GM18870 (cell line): Measurements from ENCODE around the gene DSC3.
"Not testable (repeated sequence)": the region's sequence is repeated elsewhere in the genome, so short reads cannot be mapped to it uniquely, and the experiment has no call there.

Experiments
- ATAC-seq: cut with Tn5 transposase; IDR thresholded peaks from one replicate; pipeline ENCODE4 v1.9.1; 2021; ENCODE audit warnings: moderate library complexity; ENCODE audit not compliant: unreplicated experiment

The DSC3 gene

GRCh38 chr18:30978091-30978490 is 64.5 kb downstream of the DSC3 start:
- ATAC-seq = not testable (repeated sequence)

GRCh38 chr18:30971338-30971956 is 71.1 kb downstream of the DSC3 start:
- peak; percentile 83 for ATAC-seq

GRCh38 chr18:30970196-30970816 is 72.2 kb downstream of the DSC3 start:
- no peak for ATAC-seq

DNA sequence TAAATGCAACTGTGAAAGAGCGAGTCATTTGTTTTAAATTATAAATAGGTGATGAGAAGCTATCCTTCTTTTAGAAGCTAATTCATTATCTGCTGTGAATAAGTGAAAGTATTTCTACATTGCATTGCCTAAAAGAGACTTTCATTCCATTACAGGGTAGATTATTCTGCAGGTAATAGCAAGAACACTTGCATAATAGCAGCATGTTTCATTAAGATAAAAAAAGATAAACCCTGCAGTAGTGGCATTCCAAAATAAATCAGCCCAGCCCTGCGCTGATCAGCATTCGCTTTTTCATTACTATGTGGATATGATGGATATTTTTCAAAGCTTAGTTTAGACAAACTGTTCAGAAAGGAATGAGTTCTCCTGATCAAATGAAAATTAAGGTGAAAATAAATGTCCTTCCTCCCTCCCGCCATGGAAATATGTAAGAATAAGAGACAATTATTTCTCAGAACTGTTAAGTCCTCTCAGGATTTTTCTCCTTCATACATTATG is 72.8 kb downstream of the DSC3 start:
- ATAC-seq = no peak

DNA sequence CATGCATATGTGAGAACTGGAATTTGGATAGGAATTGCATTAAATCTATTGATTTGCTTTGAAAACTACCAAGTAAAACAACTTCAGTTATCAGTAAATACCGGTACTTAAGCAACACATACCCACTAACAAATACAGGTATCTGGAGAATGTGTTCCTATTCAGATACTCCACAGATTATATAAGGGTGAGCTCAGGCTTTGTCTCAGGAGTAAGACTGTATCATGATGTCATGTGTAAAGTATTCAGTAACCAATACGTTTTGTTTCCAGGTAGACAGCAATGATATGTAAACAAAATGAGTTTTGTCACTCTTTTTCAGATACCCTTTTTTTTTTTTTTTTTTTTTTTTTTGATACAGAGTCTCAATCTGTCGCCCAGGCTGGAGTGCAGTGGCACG is 74.8 kb downstream of the DSC3 start:
- no peak for ATAC-seq

GRCh38 chr18:30965237-30965636 is 77.3 kb downstream of the DSC3 start:
- no peak for ATAC-seq

- no peak for ATAC-seq
These were observed 81.9 kb downstream of the DSC3 start for GRCh38 chr18:30960661-30961060.

- ATAC-seq = no peak
These were observed 85.5 kb downstream of the DSC3 start for GRCh38 chr18:30957066-30957465.

DNA sequence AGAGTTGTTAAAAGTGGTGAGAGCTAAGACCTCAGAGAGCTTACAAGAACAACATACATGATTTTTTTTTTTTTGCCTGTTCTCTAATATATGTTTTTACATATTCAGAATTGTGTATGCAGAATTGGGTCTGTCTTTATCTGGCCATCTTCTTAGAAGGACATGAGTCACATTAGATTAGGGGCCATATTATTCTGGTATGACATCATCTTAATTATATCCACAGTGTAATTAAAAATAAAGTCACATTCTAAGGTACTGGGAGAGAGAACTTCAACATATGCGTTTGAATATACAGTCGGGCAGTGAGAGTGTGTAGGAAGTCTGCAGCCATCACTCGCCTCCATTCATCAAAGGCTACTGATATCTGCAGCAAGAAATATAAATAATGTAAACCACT is 88.3 kb downstream of the DSC3 start:
- no peak for ATAC-seq

DNA sequence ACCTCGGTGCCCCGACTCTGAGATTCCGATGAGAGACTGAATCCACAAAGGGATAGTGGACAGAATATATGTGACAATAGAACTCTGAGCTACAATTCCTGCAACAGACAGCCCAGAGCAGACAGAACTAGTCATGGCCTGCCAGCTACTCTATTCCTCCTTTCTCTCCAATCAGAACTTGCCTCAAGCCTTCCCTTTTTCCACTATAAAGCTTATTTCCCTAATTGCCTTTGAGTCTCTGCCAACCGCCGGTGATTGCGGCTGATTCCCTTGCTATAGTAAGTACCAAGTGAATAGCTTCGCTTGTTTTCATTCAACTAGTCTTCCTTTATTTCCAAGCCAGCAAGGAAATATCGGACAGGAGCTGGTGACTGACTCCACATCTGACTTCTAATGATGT is 96.8 kb downstream of the DSC3 start:
- no peak for ATAC-seq

GRCh38 chr18:30944773-30945417 is 97.6 kb downstream of the DSC3 start:
- no peak for ATAC-seq

GRCh38 chr18:30940952-30941539 is 101.5 kb downstream of the DSC3 start:
- ATAC-seq = no peak
